Astrocyte of the spinal cord (primary cell): ENCODE results near the gene EHD1.

Experiments
- DNase-seq: peaks from one replicate; pipeline ENCODE4 v3.0.0; 2011; ENCODE audit warnings: low read depth, low spot score
- H3K4me3 ChIP-seq: 2 replicates; pipeline ENCODE4 v1.5.1; 2011; ENCODE audit warnings: low read depth, mild to moderate bottlenecking, low read length, moderate library complexity
- CTCF ChIP-seq: IDR thresholded peaks from 2 replicates; pipeline ENCODE4 v1.5.1; 2012; ENCODE audit warnings: low read depth, mild to moderate bottlenecking, low read length, inconsistent platforms
- in situ Hi-C: cut with HindIII; loops from 2 replicates; pipeline ENCODE4 v1.10.0; 2017; ENCODE audit warnings: low sequenced_read_pairs

EHD1 gene

GRCh38 chr11:64810271-64810890 is 68.0 kb downstream of the EHD1 start, which contains the start of gene MEN1:
Gene MEN1, minus strand, starts transcription at chr11:64810551. Its CDS starts 442 bp downstream, at chr11:64810109.
- peak within 1 kb of the TSS; percentile 93 for H3K4me3 ChIP-seq
- TF ChIP-seq CTCF: no peak
- peak; percentile 97 for DNase-seq
- in situ Hi-C loops: no loop called here

- H3K4me3 ChIP-seq: peak overlapping the region; percentile 93
- in situ Hi-C loops: no loop called here
- TF ChIP-seq CTCF: no peak
- DNase-seq: no peak
These were observed 68.6 kb downstream of the EHD1 start for GRCh38 chr11:64809781-64810241.

- H3K4me3 ChIP-seq: no peak overlapping the region
- TF ChIP-seq CTCF: no peak
- DNase-seq: no peak
- in situ Hi-C loops: no loop called here
These were observed 72.9 kb downstream of the EHD1 start for GRCh38 chr11:64805481-64805880.

GRCh38 chr11:64804346-64805210 is 73.8 kb downstream of the EHD1 start:
- no peak for DNase-seq
- TF ChIP-seq CTCF: no peak
- in situ Hi-C loops: no loop called here
- H3K4me3 ChIP-seq: no peak overlapping the region

GRCh38 chr11:64803846-64804345 is 74.5 kb downstream of the EHD1 start:
- TF ChIP-seq CTCF: no peak
- no peak for DNase-seq
- H3K4me3 ChIP-seq: peak overlapping the region; percentile 73
- in situ Hi-C loops: no loop called here

GRCh38 chr11:64803158-64803845 is 75.1 kb downstream of the EHD1 start, which contains the start of gene MAP4K2:
Gene MAP4K2, minus strand, starts transcription at chr11:64803214. Its CDS starts 65 bp downstream, at chr11:64803149.
- H3K4me3 ChIP-seq: peak within 1 kb of the TSS; percentile 73

More at GRCh38 chr11:64803158-64803845, 75.1 kb downstream of the EHD1 start, which contains the start of gene MAP4K2:
- in situ Hi-C loops: no loop called here
- peak; percentile 75 for DNase-seq
- TF ChIP-seq CTCF: peak; percentile 17
